K562 (cell line): ENCODE results near the gene SLC25A45. TPM values are rescaled to one million over a fixed set of nuclear protein-coding genes. Genes with fewer than 3 reads are reported as not detected.

ENCODE experiments used
- ARID1B ChIP-seq: fragments of 450-650 bp; IDR thresholded peaks from 2 replicates; pipeline ENCODE4 v1.6.1; 2016; ENCODE audit warnings: antibody characterized with exemption, mild to moderate bottlenecking, inconsistent platforms
- EP400 ChIP-seq: fragments of 450-650 bp; IDR thresholded peaks from 2 replicates; pipeline ENCODE4 v1.6.1; 2017; ENCODE audit warnings: antibody characterized with exemption, mild to moderate bottlenecking, moderate library complexity
- GABPB1 ChIP-seq: sonication (generic); formaldehyde crosslinking; IDR thresholded peaks from 2 replicates; pipeline ENCODE4 v1.8.0; 2022; ENCODE audit warnings: mild to moderate bottlenecking, missing genetic modification reagents
- ILF3 ChIP-seq: fragments of 450-650 bp; IDR thresholded peaks from 2 replicates; pipeline ENCODE4 v1.6.1; 2018; ENCODE audit warnings: antibody characterized with exemption, mild to moderate bottlenecking, moderate library complexity, borderline replicate concordance
- LARP7 ChIP-seq: fragments of 450-650 bp; IDR thresholded peaks from 2 replicates; pipeline ENCODE4 v1.6.1; 2016
- MYNN ChIP-seq, 2 experiments: sonication (generic); formaldehyde crosslinking in 1 of 2; IDR thresholded peaks; 2 replicates each; pipeline versions ENCODE4 v1.5.0 to v1.6.1; 2016 to 2020; ENCODE audit warnings: antibody characterized with exemption in 1 of 2, missing genetic modification reagents in 1 of 2
- NBN ChIP-seq: fragments of 450-650 bp; IDR thresholded peaks from 2 replicates; pipeline ENCODE4 v1.6.1; 2016; ENCODE audit warnings: low read depth, mild to moderate bottlenecking
- NCOA2 ChIP-seq, 2 experiments: fragments of 450-650 bp; IDR thresholded peaks; 2 replicates each; pipeline ENCODE4 v1.6.1; 2018; ENCODE audit warnings: mild to moderate bottlenecking in 2 of 2, moderate library complexity in 1 of 2; ENCODE audit not compliant: partially characterized antibody in 2 of 2
- NFE2 ChIP-seq: IDR thresholded peaks from 2 replicates; pipeline ENCODE4 v1.6.1; 2014; ENCODE audit warnings: antibody characterized with exemption, low read depth
- NONO ChIP-seq, 2 experiments: fragments of 200-400 bp in 1 of 2; fragments of 450-650 bp in 1 of 2; formaldehyde crosslinking in 1 of 2; IDR thresholded peaks; 2 replicates each; pipeline ENCODE4 v1.6.1; 2017; ENCODE audit warnings: low read depth in 2 of 2, mild to moderate bottlenecking in 2 of 2, moderate library complexity in 2 of 2, low read length in 1 of 2
- POLR2B ChIP-seq: fragments of 450-650 bp; IDR thresholded peaks from 2 replicates; pipeline ENCODE4 v1.6.1; 2018; ENCODE audit warnings: low read depth; ENCODE audit not compliant: partially characterized antibody
- RBBP5 ChIP-seq: fragments of 200-600 bp; sonication (generic); IDR thresholded peaks from 2 replicates; pipeline ENCODE4 v1.6.1; 2012; ENCODE audit warnings: borderline replicate concordance, mild to moderate bottlenecking, low read length, control low read depth, inconsistent platforms; ENCODE audit not compliant: insufficient read depth, poor library complexity, severe bottlenecking
- RUNX1 ChIP-seq: sonication (generic); IDR thresholded peaks from 2 replicates; pipeline ENCODE4 v1.6.1; 2016; ENCODE audit warnings: antibody characterized with exemption, low read depth
- SMARCA4 ChIP-seq: fragments of 450-650 bp; IDR thresholded peaks from 2 replicates; pipeline ENCODE4 v1.6.1; 2016
- SMARCC2 ChIP-seq: fragments of 450-650 bp; IDR thresholded peaks from 2 replicates; pipeline ENCODE4 v1.6.1; 2017; ENCODE audit warnings: antibody characterized with exemption, moderate library complexity, mild to moderate bottlenecking, low read depth
- SMARCE1 ChIP-seq: fragments of 450-650 bp; IDR thresholded peaks from 2 replicates; pipeline ENCODE4 v1.7.1; 2016; ENCODE audit warnings: mild to moderate bottlenecking
- TEAD4 ChIP-seq, 2 experiments: sonication (generic) in 1 of 2; formaldehyde crosslinking in 1 of 2; IDR thresholded peaks; 2 replicates each; pipeline versions ENCODE4 v1.6.1 to v1.8.0; 2012 to 2022; ENCODE audit warnings: borderline replicate concordance in 1 of 2, inconsistent platforms in 1 of 2, low read length in 1 of 2, mild to moderate bottlenecking in 1 of 2, missing genetic modification reagents in 1 of 2
- TRIM28 ChIP-seq: fragments of 450-650 bp; IDR thresholded peaks from 2 replicates; pipeline ENCODE4 v1.6.1; 2017
- ZC3H11A ChIP-seq: IDR thresholded peaks from 2 replicates; pipeline ENCODE4 v1.6.1; 2012; ENCODE audit warnings: low read depth, low read length, improper control_type of control experiment
- ZNF507 ChIP-seq: conservative IDR thresholded peaks from 2 replicates; pipeline ENCODE4 v1.6.1; 2017; ENCODE audit warnings: missing genetic modification characterization, missing compliant biosample characterization
- ZNF766 ChIP-seq: fragments of 200-800 bp; sonication (Bioruptor generic); conservative IDR thresholded peaks from 2 replicates; pipeline ENCODE4 v1.6.1; 2016; ENCODE audit warnings: missing genetic modification characterization, missing compliant biosample characterization
- polyA plus RNA-seq, 8 experiments: library from polyadenylated mRNA; depleted of rRNA in 4 of 8; stranded (reverse) in 5 of 8; unstranded in 3 of 8; fragments of >200 nt; fragmentation: Nextera tagmentation in 2 of 8; fragmentation: Illumina TruSeq in 1 of 8; extraction: Ambion mirVana in 2 of 8; extraction: Trizol in 1 of 8; gene quantifications; 2 replicates each; pipeline versions ENCODE4 v1.2.1 to v1.2.3, GENCODE V29; 2011 to 2014; ENCODE audit warnings: inconsistent platforms in 1 of 8, missing spikeins in 1 of 8
- total RNA-seq, 7 experiments: library from RNA; depleted of rRNA in 6 of 7; stranded (reverse); fragments of >200 nt in 6 of 7; fragmentation: Illumina TruSeq in 2 of 7; extraction: Trizol in 2 of 7; gene quantifications; 2 replicates each; pipeline versions ENCODE4 v1.2.1 to v1.2.3, GENCODE V29; 2011 to 2021; ENCODE audit warnings: low replicate concordance in 1 of 7
- TF ChIP-seq, protein P1 (sequence below): fragments of 450-650 bp; formaldehyde crosslinking; conservative IDR thresholded peaks from 2 replicates; pipeline ENCODE4 v1.4.0; 2022; ENCODE audit warnings: mild to moderate bottlenecking, missing genetic modification characterization
- TF ChIP-seq, protein P2 (sequence below): sonication (generic); formaldehyde crosslinking; IDR thresholded peaks from 2 replicates; pipeline ENCODE4 v1.8.1; 2023; ENCODE audit warnings: missing genetic modification reagents, mild to moderate bottlenecking, borderline replicate concordance

SLC25A45 gene
- total and polyA plus RNA-seq, 9 of the 15 experiments (the other 6 are each of a cell fraction or from before 2014, with no cell fraction given) = 0.15 to 2.3 (median 0.68) TPM

DNA sequence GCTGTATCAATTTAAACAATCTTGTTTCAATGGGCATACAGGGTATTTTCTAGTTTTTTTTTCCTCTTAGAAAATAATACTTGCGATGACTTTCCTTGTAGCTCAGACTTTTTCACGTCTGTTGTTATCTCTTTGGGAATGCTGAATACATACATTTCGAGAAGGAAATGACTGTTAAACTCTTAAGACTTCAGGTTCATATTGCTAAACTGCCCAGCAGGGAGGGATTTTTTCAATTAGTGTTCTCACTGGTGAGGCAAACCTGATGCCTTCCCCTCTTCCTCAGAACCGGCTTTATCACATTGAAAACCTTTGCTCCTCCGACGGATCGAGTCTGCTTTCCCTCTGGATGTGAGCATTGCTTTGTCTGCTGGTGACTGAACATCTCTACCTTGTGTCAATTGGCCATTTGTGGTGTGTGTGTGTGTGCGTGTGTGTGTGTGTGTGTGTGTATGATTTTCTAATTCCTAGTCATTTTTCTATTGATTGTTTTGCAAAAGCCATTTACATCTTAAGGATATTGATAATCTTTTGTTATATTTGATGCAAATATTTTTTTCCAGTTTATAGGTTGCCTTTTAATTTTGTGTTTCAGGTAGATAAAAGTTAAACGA lies 46.7 kb upstream of the SLC25A45 start (continued):
- TF ChIP-seq NBN (peak; percentile 84), LARP7 (peak; percentile 93), SMARCE1 (no peak), MYNN (IDR thresholded peaks at IDR 0.05) (no peak; the same call in 1 of the 2 replicates), MYNN (CRISPR knock-in tag; IDR thresholded peaks at IDR 0.05) (no peak), RUNX1 (peak; percentile 76; the same call in 1 of the 2 replicates), SMARCA4 (peak; percentile 53; the same call in 1 of the 2 replicates), GABPB1 (0 out of 2 replicates have a peak, but pooled peaks have one; percentile 20), NFE2 (no peak), ZNF507 (no peak), ZNF766 (CRISPR knock-in tag) (no peak), TRIM28 (no peak), ZC3H11A (no peak), NCOA2 (IDR thresholded peaks at IDR 0.05; ENCODE audit: partially characterized antibody in 2 of 2) (peak in 1 of 2 experiments; percentile 23), POLR2B (peak; percentile 99), TEAD4 (IDR thresholded peaks at IDR 0.05; ENCODE audit: low read length) (peak; percentile 21), TEAD4 (CRISPR knock-in tag; IDR thresholded peaks at IDR 0.05; ENCODE audit: borderline replicate concordance) (no peak), EP400 (peak; percentile 46; the same call in 1 of the 2 replicates), ILF3 (peak; percentile 24; the same call in 1 of the 2 replicates), ARID1B (peak; percentile 49), RBBP5 (no peak), SMARCC2 (no peak), NONO (IDR thresholded peaks at IDR 0.05; ENCODE audit: low read depth in 2 of 2, low read length in 1 of 2) (peak; percentile 79 to 94)
- TF ChIP-seq, protein P1, sequence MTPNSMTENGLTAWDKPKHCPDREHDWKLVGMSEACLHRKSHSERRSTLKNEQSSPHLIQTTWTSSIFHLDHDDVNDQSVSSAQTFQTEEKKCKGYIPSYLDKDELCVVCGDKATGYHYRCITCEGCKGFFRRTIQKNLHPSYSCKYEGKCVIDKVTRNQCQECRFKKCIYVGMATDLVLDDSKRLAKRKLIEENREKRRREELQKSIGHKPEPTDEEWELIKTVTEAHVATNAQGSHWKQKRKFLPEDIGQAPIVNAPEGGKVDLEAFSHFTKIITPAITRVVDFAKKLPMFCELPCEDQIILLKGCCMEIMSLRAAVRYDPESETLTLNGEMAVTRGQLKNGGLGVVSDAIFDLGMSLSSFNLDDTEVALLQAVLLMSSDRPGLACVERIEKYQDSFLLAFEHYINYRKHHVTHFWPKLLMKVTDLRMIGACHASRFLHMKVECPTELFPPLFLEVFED = peak; percentile 96
- TF ChIP-seq, protein P2, sequence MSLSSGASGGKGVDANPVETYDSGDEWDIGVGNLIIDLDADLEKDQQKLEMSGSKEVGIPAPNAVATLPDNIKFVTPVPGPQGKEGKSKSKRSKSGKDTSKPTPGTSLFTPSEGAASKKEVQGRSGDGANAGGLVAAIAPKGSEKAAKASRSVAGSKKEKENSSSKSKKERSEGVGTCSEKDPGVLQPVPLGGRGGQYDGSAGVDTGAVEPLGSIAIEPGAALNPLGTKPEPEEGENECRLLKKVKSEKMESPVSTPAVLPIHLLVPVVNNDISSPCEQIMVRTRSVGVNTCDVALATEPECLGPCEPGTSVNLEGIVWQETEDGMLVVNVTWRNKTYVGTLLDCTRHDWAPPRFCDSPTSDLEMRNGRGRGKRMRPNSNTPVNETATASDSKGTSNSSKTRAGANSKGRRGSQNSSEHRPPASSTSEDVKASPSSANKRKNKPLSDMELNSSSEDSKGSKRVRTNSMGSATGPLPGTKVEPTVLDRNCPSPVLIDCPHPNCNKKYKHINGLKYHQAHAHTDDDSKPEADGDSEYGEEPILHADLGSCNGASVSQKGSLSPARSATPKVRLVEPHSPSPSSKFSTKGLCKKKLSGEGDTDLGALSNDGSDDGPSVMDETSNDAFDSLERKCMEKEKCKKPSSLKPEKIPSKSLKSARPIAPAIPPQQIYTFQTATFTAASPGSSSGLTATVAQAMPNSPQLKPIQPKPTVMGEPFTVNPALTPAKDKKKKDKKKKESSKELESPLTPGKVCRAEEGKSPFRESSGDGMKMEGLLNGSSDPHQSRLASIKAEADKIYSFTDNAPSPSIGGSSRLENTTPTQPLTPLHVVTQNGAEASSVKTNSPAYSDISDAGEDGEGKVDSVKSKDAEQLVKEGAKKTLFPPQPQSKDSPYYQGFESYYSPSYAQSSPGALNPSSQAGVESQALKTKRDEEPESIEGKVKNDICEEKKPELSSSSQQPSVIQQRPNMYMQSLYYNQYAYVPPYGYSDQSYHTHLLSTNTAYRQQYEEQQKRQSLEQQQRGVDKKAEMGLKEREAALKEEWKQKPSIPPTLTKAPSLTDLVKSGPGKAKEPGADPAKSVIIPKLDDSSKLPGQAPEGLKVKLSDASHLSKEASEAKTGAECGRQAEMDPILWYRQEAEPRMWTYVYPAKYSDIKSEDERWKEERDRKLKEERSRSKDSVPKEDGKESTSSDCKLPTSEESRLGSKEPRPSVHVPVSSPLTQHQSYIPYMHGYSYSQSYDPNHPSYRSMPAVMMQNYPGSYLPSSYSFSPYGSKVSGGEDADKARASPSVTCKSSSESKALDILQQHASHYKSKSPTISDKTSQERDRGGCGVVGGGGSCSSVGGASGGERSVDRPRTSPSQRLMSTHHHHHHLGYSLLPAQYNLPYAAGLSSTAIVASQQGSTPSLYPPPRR = no peak
